K562 (cell line): ENCODE results near the gene FAM20C. TPM values are rescaled to one million over a fixed set of nuclear protein-coding genes. Genes with fewer than 3 reads are reported as not detected.

ENCODE experiments used
- ATAC-seq: fragments of 200-7000 bp; cut with Tn5 transposase; 3 replicates; pipeline ENCODE4 v1.9.1; 2020; ENCODE audit warnings: moderate library complexity
- BruUV-seq: library from RNA; stranded (reverse); fragments of 400-500 nt; replicated peaks from 2 replicates; lab custom pipeline; 2021; lab: Mats Ljungman, UMichigan
- CTCF ChIA-PET: fragments of 300-600 bp; formaldehyde crosslinking; extraction: SDS; loops from one replicate; lab custom pipeline; 2021; ENCODE audit warnings: low intra/inter-chr PET ratio; lab: Yijun Ruan, JAX
- POLR2A ChIA-PET: fragments of 300-600, 350-650 bp; sonication (Branson Sonifier 250); formaldehyde crosslinking; extraction: SDS; loops from one replicate; lab custom pipeline; 2021; ENCODE audit warnings: antibody characterized with exemption, inconsistent platforms; lab: Yijun Ruan, JAX
- DNase-seq, 4 experiments: peaks; one replicate each; pipeline versions ENCODE4 v3.0.0 to v3.0.0-alpha.2; 2011 to 2018; ENCODE audit warnings: low spot score in 3 of 4, mixed read lengths in 3 of 4; ENCODE audit errors: extremely low read depth in 1 of 4
- FAIRE-seq: peaks from 2 replicates; lab custom pipeline; 2011; peaks lifted over from hg19 to GRCh38; lab: Jason Lieb, UNC
- H2AFZ ChIP-seq: 2 replicates; pipeline ENCODE4 v1.6.0; 2011; ENCODE audit warnings: low read depth, low read length, control low read depth, inconsistent platforms
- H3K27ac ChIP-seq: fragments of 200-600 bp; 3 replicates; pipeline ENCODE4 v1.8.0; 2011; ENCODE audit warnings: low read depth, mild to moderate bottlenecking, control low read depth, inconsistent platforms, low read length, moderate library complexity, mixed read lengths; ENCODE audit errors: extremely low read depth
- H3K27me3 ChIP-seq, 2 experiments: fragments of 300-600 bp in 1 of 2; 2 replicates in 1 of 2; 3 replicates in 1 of 2; pipeline versions ENCODE4 v1.6.0 to v1.8.0; 2011; ENCODE audit warnings: inconsistent platforms in 2 of 2, low read length in 2 of 2, mild to moderate bottlenecking in 1 of 2, mixed read lengths in 1 of 2, moderate library complexity in 1 of 2; ENCODE audit not compliant: control insufficient read depth in 2 of 2, insufficient read depth in 2 of 2
- H3K36me3 ChIP-seq: fragments of 300-600 bp; 3 replicates; pipeline ENCODE4 v1.8.0; 2011; ENCODE audit warnings: mild to moderate bottlenecking, low read length, inconsistent platforms; ENCODE audit not compliant: control insufficient read depth, insufficient read depth
- H3K4me1 ChIP-seq, 2 experiments: fragments of 200-600 bp in 1 of 2; replicated peaks in 1 of 2; 2 replicates in 1 of 2; 3 replicates in 1 of 2; pipeline versions ENCODE4 v1.5.1 to v1.8.0; 2011; ENCODE audit warnings: inconsistent platforms in 2 of 2, low read length in 2 of 2, mild to moderate bottlenecking in 1 of 2, mixed read lengths in 1 of 2, moderate library complexity in 1 of 2; ENCODE audit not compliant: control insufficient read depth in 2 of 2, insufficient read depth in 2 of 2
- H3K4me2 ChIP-seq: 2 replicates; pipeline ENCODE4 v1.6.1; 2011; ENCODE audit warnings: low read length, control low read depth, inconsistent platforms, mixed read lengths; ENCODE audit not compliant: insufficient read depth
- H3K4me3 ChIP-seq: fragments of 200-600 bp; sonication (generic), shearing (Covaris generic); 2 replicates; pipeline ENCODE4 v1.5.1; 2016; ENCODE audit warnings: control low read depth, inconsistent platforms
- H3K79me2 ChIP-seq: fragments of 200-600 bp; 3 replicates; pipeline ENCODE4 v1.8.0; 2011; ENCODE audit warnings: low read length, inconsistent platforms; ENCODE audit not compliant: control insufficient read depth, insufficient read depth
- H3K9ac ChIP-seq, 2 experiments: 2 replicates each; pipeline versions ENCODE4 v1.6.0 to v1.6.1; 2011; ENCODE audit warnings: low read depth in 2 of 2, low read length in 2 of 2, control low read depth in 1 of 2, inconsistent platforms in 1 of 2, mild to moderate bottlenecking in 1 of 2, mixed read lengths in 1 of 2; ENCODE audit not compliant: insufficient read depth in 1 of 2
- H3K9me1 ChIP-seq: one replicate; pipeline ENCODE4 v1.6.0; 2011; ENCODE audit warnings: inconsistent platforms, mild to moderate bottlenecking, low read length, moderate library complexity; ENCODE audit not compliant: control insufficient read depth, insufficient read depth
- H3K9me3 ChIP-seq: replicated peaks from 2 replicates; pipeline ENCODE4 v1.5.1; 2011; ENCODE audit warnings: low read depth, low read length, inconsistent platforms; ENCODE audit not compliant: control insufficient read depth, insufficient read depth
- H4K20me1 ChIP-seq: replicated peaks from 2 replicates; pipeline ENCODE4 v1.6.1; 2011; ENCODE audit warnings: low read length, inconsistent platforms, mixed read lengths; ENCODE audit not compliant: control insufficient read depth, insufficient read depth
- BRD9 ChIP-seq: fragments of 450-650 bp; IDR thresholded peaks from 2 replicates; pipeline ENCODE4 v1.6.1; 2018; ENCODE audit warnings: low read depth; ENCODE audit not compliant: partially characterized antibody
- NFATC3 ChIP-seq: fragments of 450-650 bp; IDR thresholded peaks from 2 replicates; pipeline ENCODE4 v1.6.1; 2017; ENCODE audit warnings: mild to moderate bottlenecking
- PCBP1 ChIP-seq: fragments of 200-400 bp; formaldehyde crosslinking; IDR thresholded peaks from 2 replicates; pipeline ENCODE4 v1.6.1; 2018; ENCODE audit warnings: mild to moderate bottlenecking, low read depth, low read length; ENCODE audit not compliant: poor library complexity, severe bottlenecking
- PHB ChIP-seq: fragments of 250-450 bp; sonication (Bioruptor Pico); IDR thresholded peaks from 2 replicates; pipeline ENCODE4 v1.5.0; 2021
- POLR2B ChIP-seq: fragments of 450-650 bp; IDR thresholded peaks from 2 replicates; pipeline ENCODE4 v1.6.1; 2018; ENCODE audit warnings: low read depth; ENCODE audit not compliant: partially characterized antibody
- TCF7 ChIP-seq: sonication (generic); IDR thresholded peaks from 2 replicates; pipeline ENCODE4 v1.6.1; 2016; ENCODE audit warnings: antibody characterized with exemption, borderline replicate concordance
- ZBTB34 ChIP-seq: fragments of 250-450 bp; sonication (Bioruptor Pico); IDR thresholded peaks from 2 replicates; pipeline ENCODE4 v1.8.0; 2021; ENCODE audit warnings: mild to moderate bottlenecking, moderate library complexity
- ZNF184 ChIP-seq: sonication (generic); formaldehyde crosslinking; IDR thresholded peaks from 2 replicates; pipeline ENCODE4 v1.5.0; 2020; ENCODE audit warnings: missing genetic modification reagents
- WGBS: fragments of 100-300 bp; shearing (Covaris generic); methylation state at CpG from one replicate; pipeline ENCODE4 v1.1.6; 2016; ENCODE audit warnings: low coverage, mixed read lengths; ENCODE audit not compliant: insufficient coverage; ENCODE audit errors: missing lambda C conversion rate; 5-methylcytosine and 5-hydroxymethylcytosine counted together
- in situ Hi-C: fragments of 300-500 bp; cut with MboI; formaldehyde crosslinking; loops from 4 replicates; pipeline ENCODE4 v1.15.0; 2018; ENCODE audit warnings: inconsistent platforms, mixed read lengths
- intact Hi-C: fragments of 100-400 bp; cut with micrococcal nuclease; formaldehyde crosslinking; loops from 2 replicates; pipeline ENCODE4 v1.14.2; 2022
- polyA plus RNA-seq, 8 experiments: library from polyadenylated mRNA; depleted of rRNA in 4 of 8; stranded (reverse) in 5 of 8; unstranded in 3 of 8; fragments of >200 nt; fragmentation: Nextera tagmentation in 2 of 8; fragmentation: Illumina TruSeq in 1 of 8; extraction: Ambion mirVana in 2 of 8; extraction: Trizol in 1 of 8; gene quantifications; 2 replicates each; pipeline versions ENCODE4 v1.2.1 to v1.2.3, GENCODE V29; 2011 to 2014; ENCODE audit warnings: inconsistent platforms in 1 of 8, missing spikeins in 1 of 8
- total RNA-seq, 7 experiments: library from RNA; depleted of rRNA in 6 of 7; stranded (reverse); fragments of >200 nt in 6 of 7; fragmentation: Illumina TruSeq in 2 of 7; extraction: Trizol in 2 of 7; gene quantifications; 2 replicates each; pipeline versions ENCODE4 v1.2.1 to v1.2.3, GENCODE V29; 2011 to 2021; ENCODE audit warnings: low replicate concordance in 1 of 7
- TF ChIP-seq, protein P1 (sequence below): fragments of 250-450 bp; sonication (Bioruptor Pico); IDR thresholded peaks from 2 replicates; pipeline ENCODE4 v1.4.0; 2020
- TF ChIP-seq, protein P2 (sequence below): fragments of 250-450 bp; sonication (Bioruptor Pico); IDR thresholded peaks from 2 replicates; pipeline ENCODE4 v1.5.0; 2021

Gene FAM20C
- total and polyA plus RNA-seq, 9 of the 15 experiments (the other 6 are each of a cell fraction or from before 2014, with no cell fraction given): 0.09 TPM; not detected in 8

- H3K4me1 ChIP-seq: peaks cover 0 to 22% of the 10 kb centered on the region in 2 experiments; a peak in 2 of 5 replicates
- peaks cover 12% of the 10 kb centered on the region for H3K9me3 ChIP-seq
- TF ChIP-seq PHB (CRISPR knock-in tag) (no peak), NFATC3 (no peak), ZNF184 (no peak), ZBTB34 (no peak), TCF7 (no peak), PCBP1 (no peak), BRD9 (no peak), POLR2B (no peak)
- TF ChIP-seq, protein P1, sequence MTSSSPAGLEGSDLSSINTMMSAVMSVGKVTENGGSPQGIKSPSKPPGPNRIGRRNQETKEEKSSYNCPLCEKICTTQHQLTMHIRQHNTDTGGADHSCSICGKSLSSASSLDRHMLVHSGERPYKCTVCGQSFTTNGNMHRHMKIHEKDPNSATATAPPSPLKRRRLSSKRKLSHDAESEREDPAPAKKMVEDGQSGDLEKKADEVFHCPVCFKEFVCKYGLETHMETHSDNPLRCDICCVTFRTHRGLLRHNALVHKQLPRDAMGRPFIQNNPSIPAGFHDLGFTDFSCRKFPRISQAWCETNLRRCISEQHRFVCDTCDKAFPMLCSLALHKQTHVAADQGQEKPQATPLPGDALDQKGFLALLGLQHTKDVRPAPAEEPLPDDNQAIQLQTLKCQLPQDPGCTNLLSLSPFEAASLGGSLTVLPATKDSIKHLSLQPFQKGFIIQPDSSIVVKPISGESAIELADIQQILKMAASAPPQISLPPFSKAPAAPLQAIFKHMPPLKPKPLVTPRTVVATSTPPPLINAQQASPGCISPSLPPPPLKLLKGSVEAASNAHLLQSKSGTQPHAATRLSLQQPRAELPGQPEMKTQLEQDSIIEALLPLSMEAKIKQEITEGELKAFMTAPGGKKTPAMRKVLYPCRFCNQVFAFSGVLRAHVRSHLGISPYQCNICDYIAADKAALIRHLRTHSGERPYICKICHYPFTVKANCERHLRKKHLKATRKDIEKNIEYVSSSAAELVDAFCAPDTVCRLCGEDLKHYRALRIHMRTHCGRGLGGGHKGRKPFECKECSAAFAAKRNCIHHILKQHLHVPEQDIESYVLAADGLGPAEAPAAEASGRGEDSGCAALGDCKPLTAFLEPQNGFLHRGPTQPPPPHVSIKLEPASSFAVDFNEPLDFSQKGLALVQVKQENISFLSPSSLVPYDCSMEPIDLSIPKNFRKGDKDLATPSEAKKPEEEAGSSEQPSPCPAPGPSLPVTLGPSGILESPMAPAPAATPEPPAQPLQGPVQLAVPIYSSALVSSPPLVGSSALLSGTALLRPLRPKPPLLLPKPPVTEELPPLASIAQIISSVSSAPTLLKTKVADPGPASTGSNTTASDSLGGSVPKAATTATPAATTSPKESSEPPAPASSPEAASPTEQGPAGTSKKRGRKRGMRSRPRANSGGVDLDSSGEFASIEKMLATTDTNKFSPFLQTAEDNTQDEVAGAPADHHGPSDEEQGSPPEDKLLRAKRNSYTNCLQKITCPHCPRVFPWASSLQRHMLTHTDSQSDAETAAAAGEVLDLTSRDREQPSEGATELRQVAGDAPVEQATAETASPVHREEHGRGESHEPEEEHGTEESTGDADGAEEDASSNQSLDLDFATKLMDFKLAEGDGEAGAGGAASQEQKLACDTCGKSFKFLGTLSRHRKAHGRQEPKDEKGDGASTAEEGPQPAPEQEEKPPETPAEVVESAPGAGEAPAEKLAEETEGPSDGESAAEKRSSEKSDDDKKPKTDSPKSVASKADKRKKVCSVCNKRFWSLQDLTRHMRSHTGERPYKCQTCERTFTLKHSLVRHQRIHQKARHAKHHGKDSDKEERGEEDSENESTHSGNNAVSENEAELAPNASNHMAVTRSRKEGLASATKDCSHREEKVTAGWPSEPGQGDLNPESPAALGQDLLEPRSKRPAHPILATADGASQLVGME (CRISPR knock-in tag): no peak
- TF ChIP-seq, protein P2, sequence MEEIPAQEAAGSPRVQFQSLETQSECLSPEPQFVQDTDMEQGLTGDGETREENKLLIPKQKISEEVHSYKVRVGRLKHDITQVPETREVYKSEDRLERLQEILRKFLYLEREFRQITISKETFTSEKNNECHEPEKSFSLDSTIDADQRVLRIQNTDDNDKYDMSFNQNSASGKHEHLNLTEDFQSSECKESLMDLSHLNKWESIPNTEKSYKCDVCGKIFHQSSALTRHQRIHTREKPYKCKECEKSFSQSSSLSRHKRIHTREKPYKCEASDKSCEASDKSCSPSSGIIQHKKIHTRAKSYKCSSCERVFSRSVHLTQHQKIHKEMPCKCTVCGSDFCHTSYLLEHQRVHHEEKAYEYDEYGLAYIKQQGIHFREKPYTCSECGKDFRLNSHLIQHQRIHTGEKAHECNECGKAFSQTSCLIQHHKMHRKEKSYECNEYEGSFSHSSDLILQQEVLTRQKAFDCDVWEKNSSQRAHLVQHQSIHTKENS (CRISPR knock-in tag): no peak
- no peaks in the 10 kb centered on the region for H3K9me1 ChIP-seq
- H3K9ac ChIP-seq: no peak overlapping the region
- no peaks in the 10 kb centered on the region for H3K79me2 ChIP-seq
- POLR2A ChIA-PET: interaction anchor here (0.8 kb wide), 1 partner anchor 11 kb away, joined by 4 read pairs; no protein-coding TSS in a partner anchor
- 48% methylated on average over 19 of the region's 27 CpGs for WGBS
- no peaks in the 10 kb centered on the region for H3K36me3 ChIP-seq
- H3K4me2 ChIP-seq: no peak overlapping the region
- H3K27me3 ChIP-seq: peaks cover 3 to 38% of the 10 kb centered on the region in 2 experiments; a peak in 3 of 5 replicates
- no peak for ATAC-seq
- FAIRE-seq: no peak
- DNase-seq: no peak
- H3K27ac ChIP-seq: no peak overlapping the region
- H2AFZ ChIP-seq: no peak overlapping the region
- intact Hi-C loops: no loop called here
- no TSS peak for BruUV-seq
- no peak overlapping the region for H3K4me3 ChIP-seq
- CTCF ChIA-PET: interaction anchor here (0.6 to 1.2 kb wide), 5 partner anchors 8 to 509 kb away, joined by 3 to 5 read pairs (median 3); no protein-coding TSS in a partner anchor
- in situ Hi-C loops: no loop called here
- H4K20me1 ChIP-seq: no peaks in the 10 kb centered on the region
Observed at GRCh38 chr7:264541-265191, 72.3 kb downstream of the FAM20C start.
